Lower leg skin (tissue), 3 donors: ENCODE measurements around the gene SMPD3.

Experiments
- CTCF ChIP-seq, 3 donors: fragments of 450-650 bp; IDR thresholded peaks; one replicate each; pipeline ENCODE4 v1.5.1; 2016; ENCODE audit warnings: antibody characterized with exemption in 3 of 3, mild to moderate bottlenecking in 3 of 3, moderate library complexity in 2 of 3
- POLR2A ChIP-seq, 2 donors: fragments of 450-650 bp; IDR thresholded peaks; one replicate each; pipeline ENCODE4 v1.6.1; 2016 to 2017; ENCODE audit warnings: antibody characterized with exemption in 2 of 2, mild to moderate bottlenecking in 1 of 2, moderate library complexity in 1 of 2

- TF ChIP-seq CTCF (IDR thresholded peaks at IDR 0.05) (no peak), POLR2A (IDR thresholded peaks at IDR 0.05) (no peak)
Observed at GRCh38 chr16:68349838-68350410, 98.4 kb downstream of the SMPD3 start.
